Posterior cingulate gyrus (tissue), 11 donors: ENCODE measurements around the gene NTMT2.
A peak's percentile ranks its signal among the peaks of the same experiment; 100 is the strongest.

Source experiments
- DNase-seq, 10 donors: peaks; one replicate each; pipeline versions ENCODE4 v3.0.0 to v3.0.0-alpha.2; 2020 to 2021; ENCODE audit warnings: mixed read lengths in 3 of 10
- intact Hi-C: fragments of 100-400 bp; cut with DNase I; formaldehyde crosslinking; loops from one replicate; pipeline ENCODE4 v1.15.1; 2023

The NTMT2 gene

DNA sequence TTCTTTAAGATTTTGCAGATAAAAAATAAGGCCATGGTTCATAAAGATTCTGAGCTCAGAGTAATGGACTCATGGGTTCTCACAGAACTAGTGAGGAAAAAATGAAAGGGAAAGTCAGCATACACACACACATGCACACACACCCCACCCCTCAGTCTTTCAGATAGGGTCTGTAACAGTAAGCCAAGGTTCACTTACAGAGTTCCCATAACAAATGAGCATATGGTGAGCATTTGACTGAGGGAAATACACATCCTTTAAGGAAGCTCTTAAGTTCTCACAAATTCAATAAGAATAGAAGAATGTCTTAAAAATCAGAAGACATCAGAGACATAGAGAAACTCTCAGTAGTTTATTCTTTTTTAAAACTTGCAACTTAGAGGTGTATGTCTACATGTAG, 57.9 kb downstream of the NTMT2 start:
- no peak for DNase-seq
- intact Hi-C loops: no loop called here

DNA sequence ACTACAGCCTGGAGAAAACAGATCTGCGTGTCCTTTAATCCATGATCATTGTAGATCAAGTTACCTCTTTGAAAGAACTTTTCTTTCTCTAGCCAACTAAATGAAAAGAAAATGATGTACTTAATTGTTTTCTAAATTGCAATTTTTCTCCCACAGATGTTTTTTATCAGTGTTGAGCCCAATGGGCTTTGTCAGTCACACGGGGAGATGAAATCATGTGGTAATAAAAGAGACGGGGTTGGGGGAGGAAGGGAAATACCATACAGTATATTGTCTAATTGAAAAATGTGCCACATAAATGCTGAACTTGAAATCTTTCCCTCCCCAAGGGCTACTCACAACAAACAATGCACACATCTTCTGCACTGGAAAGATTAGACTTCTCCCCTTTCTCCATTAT, 58.4 kb downstream of the NTMT2 start:
- no peak for DNase-seq
- intact Hi-C loops: no loop called here

DNA sequence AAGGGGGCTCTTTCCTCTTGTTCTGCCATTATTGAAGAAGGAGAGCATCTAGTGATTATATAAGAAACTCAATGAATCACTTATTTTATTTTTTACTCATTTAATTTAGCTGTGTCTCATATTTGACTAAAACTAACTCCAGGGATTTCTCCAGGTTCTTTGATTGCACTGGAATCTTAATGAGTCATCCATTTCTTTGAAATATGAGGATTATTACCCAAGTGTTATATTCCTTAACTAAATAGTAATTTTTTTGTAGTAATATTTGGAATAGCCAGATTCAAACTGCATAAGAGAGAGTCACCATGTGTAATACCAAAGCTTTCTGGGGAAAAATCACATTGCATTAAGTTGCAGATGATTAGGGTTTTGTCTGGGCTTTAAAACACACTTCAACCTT, 59.5 kb downstream of the NTMT2 start:
- DNase-seq: no peak
- intact Hi-C loops: no loop called here

DNA sequence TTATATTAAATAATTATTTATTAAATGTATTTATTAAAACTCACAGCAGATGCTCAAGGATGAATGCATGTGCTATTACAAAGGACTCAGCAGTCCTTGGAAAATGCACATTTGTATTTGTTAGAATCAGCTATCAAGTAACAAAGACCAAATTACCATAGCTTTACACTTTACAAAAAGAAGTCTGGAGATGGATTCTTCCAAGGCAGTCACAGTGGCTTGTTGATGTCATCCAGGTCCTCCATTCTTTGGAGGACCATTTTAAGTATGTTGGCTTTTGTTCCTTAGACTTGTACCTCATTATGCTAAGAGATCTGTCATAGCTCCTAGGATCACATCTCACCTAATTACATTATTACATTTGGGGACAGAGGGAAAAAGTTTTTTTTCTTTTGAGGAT, 63.4 kb downstream of the NTMT2 start:
- intact Hi-C loops: no loop called here

DNA sequence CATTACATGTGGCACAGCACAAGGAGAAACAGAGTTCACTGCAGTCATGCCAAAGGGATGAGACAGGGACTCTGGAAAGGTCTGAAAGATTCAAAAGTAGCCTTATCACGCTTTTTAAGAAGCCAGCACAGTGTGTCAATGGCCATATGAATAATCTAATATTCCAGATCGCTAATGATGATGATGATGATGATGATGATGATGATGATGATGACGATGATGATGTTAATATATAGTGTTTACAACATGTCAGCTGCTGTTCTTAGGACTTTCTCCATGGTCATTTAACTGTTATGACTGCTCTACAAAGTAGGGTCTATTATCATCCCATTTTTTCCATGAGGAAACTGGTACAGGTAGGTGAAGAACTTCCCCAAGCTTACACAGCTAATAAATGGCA, 64.4 kb downstream of the NTMT2 start:
- intact Hi-C loops: no loop called here
- no peak for DNase-seq

More for the DNA sequence above, 63.4 kb downstream of the NTMT2 start:
- no peak for DNase-seq

DNA sequence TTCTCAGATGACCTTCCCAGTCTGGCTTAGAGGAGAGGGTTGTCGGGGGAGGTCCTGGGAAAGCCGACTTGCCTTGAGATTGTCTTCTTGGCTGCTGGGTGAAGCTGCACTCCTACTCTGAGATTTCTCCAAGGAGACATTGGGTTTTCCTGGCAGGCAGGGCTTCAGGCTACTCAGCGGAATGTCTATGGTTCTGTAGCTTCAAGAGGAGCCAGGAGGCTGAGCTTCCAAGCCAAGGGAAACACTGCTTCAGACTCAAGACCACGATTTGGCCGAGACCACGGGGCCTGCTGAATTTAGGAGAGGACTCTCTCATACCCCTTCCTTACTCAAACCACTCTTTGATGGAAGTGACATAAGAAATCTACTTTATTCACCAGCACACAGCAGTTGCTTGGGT, 67.8 kb downstream of the NTMT2 start:
- intact Hi-C loops: no loop called here
- DNase-seq: peak in 1 of 10 donors; percentile 47

DNA sequence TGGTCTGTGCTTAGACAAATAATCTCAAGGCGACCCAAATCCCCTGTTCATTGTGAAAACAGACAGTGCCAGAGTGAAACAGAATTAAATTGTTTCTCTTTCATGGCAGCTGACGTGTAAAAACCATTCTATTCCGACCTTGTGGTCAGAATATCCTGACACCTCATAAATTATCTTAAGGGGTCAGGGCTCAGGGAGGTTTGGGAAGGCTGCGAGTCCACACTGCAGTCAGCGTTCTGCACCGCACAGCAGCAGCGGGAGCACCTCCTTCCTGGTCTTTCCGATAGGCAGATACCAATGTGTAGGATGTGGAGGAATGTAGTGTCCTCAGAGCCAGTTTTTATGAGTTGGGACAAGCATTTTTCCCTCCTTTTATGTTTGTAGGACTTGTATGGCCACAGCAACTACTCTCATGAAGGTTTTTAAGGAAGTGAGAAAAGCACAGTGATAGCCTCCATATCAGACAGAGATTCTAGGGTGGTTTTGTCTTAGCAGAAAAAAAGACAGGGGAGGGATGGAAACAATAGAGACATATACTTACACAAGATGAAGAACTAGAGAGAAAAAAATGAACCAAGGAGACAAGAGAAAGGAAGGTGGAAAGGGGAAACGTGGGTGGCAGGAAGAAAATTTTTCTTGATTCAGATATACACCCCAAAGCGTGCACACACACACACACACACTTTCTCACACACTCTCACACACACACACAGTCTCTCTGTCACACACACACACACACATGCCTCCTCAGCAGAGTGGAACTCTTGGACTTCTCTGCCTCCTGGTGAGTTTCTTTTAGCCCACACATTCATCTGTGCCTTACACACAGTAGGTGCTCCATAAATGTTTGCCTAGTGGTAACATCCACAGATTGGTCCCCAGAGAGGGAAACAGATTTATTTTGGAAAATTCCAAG, 68.6 kb downstream of the NTMT2 start:
- intact Hi-C loops: no loop called here
- DNase-seq: no peak

DNA sequence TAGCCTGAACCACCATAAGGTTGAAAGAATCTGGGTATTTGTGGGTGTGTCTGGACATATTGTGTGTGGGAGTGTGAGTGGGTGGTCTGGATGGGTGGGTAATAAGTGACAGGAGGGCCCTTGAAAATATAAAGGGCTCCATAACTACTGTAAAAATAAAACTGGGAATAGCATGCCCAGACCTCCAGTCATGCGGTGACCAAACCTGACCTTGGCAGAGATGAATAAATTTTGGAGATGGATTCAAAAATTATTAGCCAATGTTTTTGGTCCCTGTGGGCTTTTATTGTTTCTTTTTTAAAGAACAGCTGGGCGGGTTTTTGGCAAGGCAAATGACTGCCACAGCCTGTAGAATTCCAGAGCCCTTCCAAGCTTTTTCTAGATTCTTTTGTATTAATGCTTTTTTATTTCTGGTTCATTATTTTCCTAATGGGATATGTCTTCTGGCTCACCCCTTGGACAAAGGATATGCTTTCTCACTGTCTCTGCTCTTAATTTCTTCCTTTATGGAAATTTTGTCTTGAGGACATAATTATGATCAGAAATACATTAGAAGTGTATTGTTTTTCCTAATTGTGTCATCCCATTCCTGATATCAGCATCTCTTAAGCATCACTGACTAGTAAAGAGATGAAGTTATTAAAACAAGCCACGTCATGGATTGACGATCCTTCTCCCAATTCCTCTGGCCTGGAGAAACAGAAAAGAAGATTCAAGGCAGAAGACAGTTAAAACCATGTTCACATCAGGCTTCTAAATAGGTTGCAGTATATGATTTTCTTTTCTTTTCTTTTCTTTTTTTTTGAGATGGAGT, 69.5 kb downstream of the NTMT2 start:
- intact Hi-C loops: no loop called here
- no peak for DNase-seq

DNA sequence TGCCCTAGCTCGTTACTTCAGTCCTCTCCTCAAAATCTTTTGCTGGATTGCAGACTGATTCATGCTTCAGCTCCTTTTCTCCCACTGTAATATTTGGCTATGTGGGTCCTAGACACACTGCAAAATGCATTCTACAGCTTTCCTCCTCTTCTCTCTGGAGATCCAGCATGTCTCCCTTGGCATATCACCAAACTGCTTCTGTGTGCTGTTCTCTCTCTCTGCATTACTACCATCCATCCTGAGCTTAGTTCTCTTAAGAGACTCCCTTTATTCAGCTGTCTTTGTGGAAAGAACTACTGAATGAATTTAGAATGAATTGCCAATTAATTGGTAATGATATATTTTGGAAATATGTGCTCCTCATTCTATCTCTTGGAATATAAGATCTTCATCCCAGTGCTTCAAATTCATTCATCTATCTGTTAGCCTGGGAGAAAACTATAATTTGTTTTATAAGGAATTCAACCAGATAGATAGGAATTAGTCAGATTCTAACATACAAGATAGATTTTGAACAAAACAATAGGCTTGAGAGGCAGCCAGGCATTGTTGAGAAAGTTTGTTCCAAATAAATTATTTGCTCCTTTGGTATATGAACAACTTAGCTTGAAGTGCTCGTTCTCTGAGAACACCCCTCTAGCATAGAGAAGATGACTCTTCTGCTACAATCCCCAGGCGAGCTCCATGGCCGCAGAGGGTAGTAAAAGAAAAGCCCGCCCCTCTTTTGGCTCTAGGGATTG, 71.9 kb downstream of the NTMT2 start:
- intact Hi-C loops: no loop called here
- no peak for DNase-seq

DNA sequence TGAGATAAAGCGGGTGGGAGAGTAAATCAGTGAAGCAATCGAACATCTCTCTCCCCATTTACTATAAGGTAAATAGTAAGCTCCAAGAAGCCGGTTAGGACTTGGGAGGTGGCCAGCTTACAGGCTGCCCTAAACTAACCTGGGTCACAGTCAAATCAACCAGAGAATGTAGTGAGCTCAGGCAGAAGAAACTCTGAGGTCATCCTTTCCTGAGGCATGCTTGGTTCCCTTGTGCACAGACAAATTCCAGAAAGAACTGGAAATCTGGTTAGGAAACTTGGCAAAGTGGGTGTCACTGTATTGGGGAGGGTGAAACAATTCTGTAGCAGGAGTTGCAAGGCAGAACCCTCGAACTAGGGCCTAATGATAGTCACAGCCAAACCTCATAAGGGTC, 72.5 kb downstream of the NTMT2 start:
- intact Hi-C loops: no loop called here
- no peak for DNase-seq
